ENCODE data around the gene ST14.

GRCh38 chr11:130137999-130138398 is 21.6 kb upstream of the ST14 start:
- TF ChIP-seq CTCF (IDR thresholded peaks at IDR 0.05 in 8 of 11, conservative IDR thresholded peaks at IDR 0.05 in 3 of 11) (no peak), POLR2A (IDR thresholded peaks at IDR 0.05) (no peak), POLR2AphosphoS5 (IDR thresholded peaks at IDR 0.05) (no peak)
